ENCODE data around the gene GAST.

GAST gene

GRCh38 chr17:41717408-41718286, 5.5 kb downstream of the GAST start:
- peak; percentile 54 for DNase-seq

DNA sequence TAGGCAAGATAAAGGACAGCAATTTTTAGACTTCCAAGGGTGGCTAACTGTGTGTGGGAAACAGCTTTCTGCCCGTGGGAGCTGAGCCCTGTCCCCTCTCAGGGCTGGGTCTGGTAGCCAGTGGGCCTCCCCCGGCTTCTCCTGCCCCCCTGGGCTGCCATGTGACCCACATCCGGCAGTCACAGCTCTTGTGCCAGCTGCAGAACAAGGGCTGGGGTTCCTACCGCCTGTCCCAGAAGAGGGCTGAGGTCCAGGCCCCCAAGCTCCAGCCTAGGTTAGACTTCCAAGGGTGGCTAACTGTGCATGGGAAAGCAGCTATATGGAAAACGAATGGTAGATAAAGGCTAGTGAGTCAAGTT, 6.1 kb downstream of the GAST start:
- DNase-seq = no peak

DNA sequence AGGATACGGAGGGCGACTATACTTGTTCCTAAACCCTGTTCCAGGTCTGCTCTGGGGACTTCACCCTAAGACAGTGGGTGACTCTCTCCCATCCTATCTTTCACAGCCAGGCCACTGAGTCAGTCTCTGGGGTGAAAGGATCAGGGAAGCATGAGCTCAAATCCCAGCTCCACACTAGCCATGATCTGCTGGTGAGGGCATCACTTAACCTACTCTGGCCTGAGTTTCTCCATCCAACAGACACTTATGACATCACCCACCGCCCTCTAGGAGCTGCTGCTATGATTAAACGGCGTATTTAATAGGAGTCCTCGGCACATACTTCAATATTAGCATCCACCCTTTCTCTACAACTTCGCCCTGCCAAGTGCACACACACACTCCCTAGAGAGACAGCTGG, 10.1 kb downstream of the GAST start:
- no peak for DNase-seq

GRCh38 chr17:41723801-41724475, 11.8 kb downstream of the GAST start:
- no peak for DNase-seq

- peak; percentile 94 for DNase-seq
Observed at GRCh38 chr17:41724476-41725050, 12.4 kb downstream of the GAST start.

DNA sequence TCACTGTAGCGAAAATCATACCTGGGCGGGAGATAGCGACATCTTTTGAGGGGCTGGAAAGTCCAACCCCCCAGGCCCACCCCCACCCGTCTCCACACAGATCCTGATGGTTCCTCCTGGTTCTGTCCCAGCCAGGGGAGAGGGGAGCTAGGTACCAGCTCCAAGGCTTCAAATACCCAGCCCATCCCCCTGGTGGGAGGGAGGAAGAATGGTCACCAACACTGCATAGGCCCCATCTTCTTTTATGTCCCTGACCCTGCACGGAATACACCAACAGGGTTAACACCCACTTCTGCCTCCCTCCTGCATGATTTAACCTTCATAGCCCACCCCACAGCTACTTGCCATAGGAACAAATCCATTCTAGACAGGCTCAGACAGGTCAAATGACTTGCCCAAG, 13.0 kb downstream of the GAST start:
- no peak for DNase-seq

DNA sequence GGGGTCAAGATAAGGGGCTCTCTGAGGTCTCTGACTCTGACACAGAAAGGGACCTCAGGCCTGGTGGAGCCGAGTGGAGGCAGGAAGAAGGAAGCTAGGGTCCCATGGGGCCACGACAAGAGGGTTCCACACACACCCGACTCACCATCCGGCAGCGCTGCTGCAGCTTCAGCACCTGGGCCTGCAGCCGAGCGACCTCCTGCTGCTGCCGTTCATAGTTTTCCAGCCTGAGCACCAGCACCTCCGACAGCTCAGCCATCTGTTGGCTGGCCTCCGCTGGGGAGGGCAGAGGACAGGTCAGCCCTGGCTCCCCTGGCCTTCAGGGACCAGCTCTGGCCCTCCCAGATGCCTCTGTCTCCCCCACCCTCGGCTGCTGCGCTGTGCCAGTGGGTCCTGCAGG, 15.9 kb downstream of the GAST start:
- no peak for DNase-seq

DNA sequence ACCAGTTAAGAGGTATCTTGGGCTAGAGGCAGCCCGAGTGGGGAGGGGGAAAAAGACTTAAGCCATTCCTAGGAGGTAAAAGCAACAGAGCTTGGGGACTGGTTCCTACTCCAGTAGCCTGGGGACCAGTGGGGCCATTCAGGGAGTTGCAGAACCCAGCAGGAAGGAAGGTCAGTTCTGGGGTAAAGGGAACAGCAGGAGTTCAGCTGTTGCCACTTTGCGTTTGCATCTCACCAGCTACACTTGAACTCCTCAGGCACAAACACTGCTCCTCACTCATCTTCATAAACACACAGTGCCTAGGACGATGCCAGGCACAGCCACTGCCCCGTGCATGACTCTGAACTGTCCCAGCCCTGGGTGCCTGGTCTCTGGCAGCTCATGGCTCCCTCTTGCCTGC, 18.3 kb downstream of the GAST start:
- DNase-seq = no peak

DNA sequence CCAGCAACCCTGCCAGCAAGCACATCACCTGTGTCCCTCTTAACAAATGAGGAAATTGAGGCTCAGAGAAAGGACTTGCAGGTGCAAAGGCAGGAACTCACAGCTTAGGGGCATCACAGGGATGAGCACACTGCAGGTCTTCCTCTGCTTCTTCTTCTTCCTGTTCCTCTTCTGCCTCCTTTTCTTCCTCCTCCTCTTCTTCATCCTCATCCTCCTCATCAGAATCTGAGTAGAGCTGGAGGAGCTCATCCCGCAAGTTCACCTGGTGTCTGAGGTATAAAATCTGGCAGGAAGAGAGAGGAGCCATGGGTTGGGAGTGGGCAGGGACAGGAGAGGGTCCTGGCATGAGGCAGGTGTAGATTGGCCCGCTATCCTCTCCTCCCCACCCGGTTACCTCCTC, 19.7 kb downstream of the GAST start:
- DNase-seq = no peak

DNA sequence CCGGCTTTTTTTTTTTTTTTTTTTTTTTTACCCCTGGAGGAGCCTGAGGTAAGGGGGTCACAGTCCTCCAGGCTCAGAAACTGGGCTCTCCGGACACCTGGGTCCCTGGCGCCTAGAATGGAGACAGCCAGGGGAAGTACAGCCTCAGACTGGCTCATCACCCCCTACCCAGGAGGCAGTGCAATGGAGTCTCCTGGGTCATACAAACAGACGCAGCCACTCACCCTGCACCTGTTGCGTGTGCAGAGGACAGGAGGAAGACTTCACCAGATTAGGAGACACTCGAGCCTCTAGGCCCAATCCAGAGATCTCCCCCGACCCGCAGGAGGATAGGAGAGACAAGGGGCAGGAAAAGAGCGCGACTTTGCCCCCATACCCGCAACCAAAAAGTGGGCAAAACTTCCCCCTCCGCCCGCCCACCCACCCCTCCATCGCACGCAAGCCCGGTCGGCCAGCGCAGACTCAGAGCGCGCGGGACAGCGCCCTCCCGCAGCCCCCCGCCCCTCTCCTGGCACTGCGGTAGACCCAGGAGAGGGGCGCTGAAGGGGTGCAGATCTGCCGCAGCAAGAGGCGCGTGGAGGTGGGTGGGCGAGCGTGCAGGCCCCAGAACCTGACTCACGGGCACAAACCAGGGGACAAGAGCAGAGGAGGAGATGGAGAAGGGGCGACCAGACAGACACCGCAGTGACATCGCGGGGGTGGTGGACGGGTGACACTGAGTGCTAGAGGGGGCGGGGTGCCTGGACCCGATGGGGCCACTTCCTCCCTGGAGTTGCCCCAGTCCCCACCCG, 21.4 kb downstream of the GAST start:
- peak; percentile 68 for DNase-seq

- peak; percentile 76 for DNase-seq
Observed at GRCh38 chr17:41734139-41734948, 22.2 kb downstream of the GAST start, which contains the start of gene HAP1. TSS of gene HAP1 (minus strand) at chr17:41734643. CDS start at chr17:41734634, 9 bp downstream.

DNA sequence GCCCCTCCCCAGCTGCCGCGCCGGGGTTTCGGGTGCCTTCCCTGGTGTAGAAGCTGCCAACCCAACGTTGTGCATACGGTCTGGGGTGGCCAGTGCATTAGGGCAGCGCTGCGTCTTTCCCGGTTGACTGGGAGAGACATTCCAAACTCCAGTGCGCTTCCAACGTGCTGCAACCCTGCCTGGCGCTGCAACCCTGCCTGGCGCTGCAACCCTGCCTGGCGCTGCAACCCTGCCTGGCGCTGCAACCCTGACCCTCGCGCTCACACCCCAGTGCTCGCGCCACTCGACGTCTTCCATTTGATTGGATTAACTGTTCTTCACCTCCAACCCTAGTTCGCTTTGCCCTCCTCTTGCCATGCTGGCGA, 22.8 kb downstream of the GAST start:
- DNase-seq = peak; percentile 72

DNA sequence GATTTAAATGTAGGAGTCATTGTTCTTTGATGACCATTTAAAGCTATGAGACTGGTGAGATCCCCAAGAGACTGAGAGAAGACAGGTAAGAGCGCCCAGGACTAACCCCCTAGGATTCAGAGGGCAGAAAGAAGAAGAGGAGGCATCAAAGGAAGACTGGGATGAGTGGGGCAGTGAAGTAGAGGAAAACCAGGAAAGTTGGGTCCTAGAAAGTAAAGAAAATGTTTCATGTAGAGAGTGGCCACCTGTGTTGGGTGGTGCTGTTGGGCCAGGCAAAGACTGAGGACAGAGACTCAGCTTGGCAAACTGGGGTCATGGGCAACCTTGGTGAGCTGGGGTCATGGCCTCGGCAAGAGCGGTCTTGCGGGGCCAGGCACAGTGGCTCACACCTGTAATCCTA, 23.6 kb downstream of the GAST start:
- DNase-seq = no peak

- DNase-seq = no peak
Observed at GRCh38 chr17:41736983-41737679, 25.0 kb downstream of the GAST start.

- peak; percentile 61 for DNase-seq
Observed at GRCh38 chr17:41737680-41738023, 25.5 kb downstream of the GAST start.

- peak; percentile 86 for DNase-seq
Observed at GRCh38 chr17:41738077-41738800, 26.1 kb downstream of the GAST start.

DNA sequence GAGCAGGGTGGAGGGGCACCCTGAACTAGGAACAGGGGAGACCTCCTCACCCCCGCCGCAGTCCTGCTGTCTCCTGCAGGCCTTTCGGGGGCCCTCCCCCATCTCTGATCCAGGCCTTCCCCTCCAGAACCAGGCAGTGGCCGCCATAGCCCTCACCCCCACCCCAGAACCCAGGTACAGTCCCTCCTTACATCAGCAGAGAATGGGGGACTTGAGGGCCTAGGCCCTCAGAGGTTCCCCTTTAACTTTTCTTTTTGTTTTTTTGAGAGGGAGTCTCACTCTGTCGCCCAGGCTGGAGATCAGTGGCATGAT, 26.6 kb downstream of the GAST start:
- no peak for DNase-seq

- peak; percentile 87 for DNase-seq
Observed at GRCh38 chr17:41739661-41740352, 27.7 kb downstream of the GAST start.

GRCh38 chr17:41740506-41740905, 28.4 kb downstream of the GAST start:
- no peak for DNase-seq

- DNase-seq = no peak
Observed at GRCh38 chr17:41741709-41742108, 29.6 kb downstream of the GAST start.

GRCh38 chr17:41748275-41748674, 36.1 kb downstream of the GAST start:
- DNase-seq = no peak

Measured in DMS53 (cell line).